Astrocyte (in vitro differentiated cells and primary cell): ENCODE measurements around the gene LMX1B. TPM values are rescaled to one million over a fixed set of nuclear protein-coding genes. Genes with fewer than 3 reads are reported as not detected.

Experiments used
- DNase-seq: peaks from one replicate; pipeline ENCODE4 v3.0.0-alpha.2; 2010; ENCODE audit warnings: low read depth
- FAIRE-seq: peaks from 2 replicates; lab custom pipeline; 2011; peaks lifted over from hg19 to GRCh38; lab: Jason Lieb, UNC
- H2AFZ ChIP-seq: 2 replicates; pipeline ENCODE4 v1.6.0; 2012; ENCODE audit warnings: low read depth, low read length, inconsistent platforms
- H3K27ac ChIP-seq: 2 replicates; pipeline ENCODE4 v1.5.1; 2011; ENCODE audit warnings: low read depth, low read length, inconsistent platforms
- H3K27me3 ChIP-seq: 2 replicates; pipeline ENCODE4 v1.6.0; 2011; ENCODE audit warnings: low read length, inconsistent platforms; ENCODE audit not compliant: insufficient read depth
- H3K36me3 ChIP-seq: 2 replicates; pipeline ENCODE4 v1.5.1; 2011; ENCODE audit warnings: low read length, inconsistent platforms; ENCODE audit not compliant: insufficient read depth
- H3K4me1 ChIP-seq: 2 replicates; pipeline ENCODE4 v1.5.1; 2011; ENCODE audit warnings: low read length, inconsistent platforms; ENCODE audit not compliant: insufficient read depth
- H3K4me2 ChIP-seq: 2 replicates; pipeline ENCODE4 v1.6.0; 2012; ENCODE audit warnings: low read length, inconsistent platforms
- H3K4me3 ChIP-seq: 2 replicates; pipeline ENCODE4 v1.5.1; 2011; ENCODE audit warnings: low read depth, mild to moderate bottlenecking, low read length, inconsistent platforms; ENCODE audit not compliant: insufficient read depth
- H3K79me2 ChIP-seq: 2 replicates; pipeline ENCODE4 v1.6.0; 2012; ENCODE audit warnings: mild to moderate bottlenecking, low read length, inconsistent platforms; ENCODE audit not compliant: insufficient read depth
- H3K9ac ChIP-seq: 2 replicates; pipeline ENCODE4 v1.6.0; 2012; ENCODE audit warnings: mild to moderate bottlenecking, low read length, inconsistent platforms
- H3K9me3 ChIP-seq: 2 replicates; pipeline ENCODE4 v1.5.1; 2012; ENCODE audit warnings: low read depth, mild to moderate bottlenecking, low read length, inconsistent platforms; ENCODE audit not compliant: insufficient read depth
- H4K20me1 ChIP-seq: 2 replicates; pipeline ENCODE4 v1.6.0; 2012; ENCODE audit warnings: low read length, inconsistent platforms; ENCODE audit not compliant: insufficient read depth
- H3K27ac Mint-ChIP-seq: one replicate; pipeline ENCODE4 v1.8.0; 2021; ENCODE audit warnings: mild to moderate bottlenecking, mixed read lengths; ENCODE audit not compliant: unreplicated experiment
- H3K27me3 Mint-ChIP-seq: one replicate; pipeline ENCODE4 v1.8.0; 2021; ENCODE audit warnings: low read depth, mixed read lengths; ENCODE audit not compliant: unreplicated experiment
- H3K36me3 Mint-ChIP-seq: one replicate; pipeline ENCODE4 v1.8.0; 2021; ENCODE audit warnings: low read depth, mixed read lengths; ENCODE audit not compliant: unreplicated experiment
- H3K4me1 Mint-ChIP-seq: one replicate; pipeline ENCODE4 v1.8.0; 2021; ENCODE audit warnings: low read depth, mixed read lengths; ENCODE audit not compliant: unreplicated experiment
- H3K4me3 Mint-ChIP-seq: one replicate; pipeline ENCODE4 v1.8.0; 2021; ENCODE audit warnings: mild to moderate bottlenecking, moderate library complexity, mixed read lengths; ENCODE audit not compliant: unreplicated experiment
- H3K9me3 Mint-ChIP-seq: one replicate; pipeline ENCODE4 v1.8.0; 2021; ENCODE audit warnings: mild to moderate bottlenecking, mixed read lengths; ENCODE audit not compliant: unreplicated experiment
- EZH2 ChIP-seq: IDR thresholded peaks from 2 replicates; pipeline ENCODE4 v1.6.1; 2012; ENCODE audit warnings: mild to moderate bottlenecking, low read length, inconsistent platforms; ENCODE audit not compliant: insufficient read depth
- total RNA-seq: library from RNA; stranded (reverse); gene quantifications from 2 replicates; pipeline ENCODE4 v1.2.1, GENCODE V29; 2021
- TF ChIP-seq, protein P1 (sequence below): IDR thresholded peaks from 2 replicates; pipeline ENCODE4 v1.5.1; 2011; ENCODE audit warnings: low read depth, mild to moderate bottlenecking, inconsistent platforms, low read length, moderate library complexity; ENCODE audit not compliant: insufficient read depth

Gene LMX1B
- total RNA-seq, 1 donor from 2014 or later: 0.45 TPM

DNA sequence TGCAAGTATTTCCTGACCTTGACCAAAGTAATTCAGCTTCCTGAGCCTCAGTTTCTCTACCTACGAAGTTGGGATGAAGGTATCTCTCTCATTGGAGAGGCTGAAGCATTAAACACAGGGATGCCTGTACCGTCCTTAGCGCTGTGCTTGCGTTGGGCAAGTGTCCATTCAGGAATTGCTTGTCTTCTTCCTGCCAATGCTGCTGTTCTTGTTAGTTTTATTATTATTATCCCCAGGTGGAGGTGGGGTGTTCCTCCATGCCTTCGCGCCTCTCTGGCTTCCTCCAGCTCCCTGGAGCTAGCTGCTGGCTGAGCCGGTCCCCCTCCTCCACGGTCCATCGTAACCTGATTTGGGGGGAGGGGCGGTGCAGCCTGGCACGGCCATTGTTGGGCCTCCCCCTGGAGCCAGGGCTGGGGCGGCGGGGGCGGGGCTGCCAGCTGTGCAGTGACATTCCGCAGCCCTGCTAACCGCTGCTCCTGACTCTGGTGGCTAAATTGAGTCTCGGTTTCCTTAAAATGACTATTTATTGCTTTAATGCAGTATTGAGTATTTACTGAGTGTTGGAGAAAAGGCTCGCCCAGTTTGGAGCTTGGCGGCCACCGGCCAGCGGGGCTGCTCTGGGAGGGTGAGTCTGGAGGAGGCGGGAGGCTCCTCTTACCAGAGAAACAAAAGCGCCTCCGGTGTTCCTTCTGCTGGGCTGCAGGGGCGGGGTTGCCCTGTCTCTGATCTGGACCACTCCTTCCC is 51.3 kb downstream of the LMX1B start:
- H3K36me3 Mint-ChIP-seq: no peaks in the 10 kb centered on the region
- peaks cover 27% of the 10 kb centered on the region for H3K27me3 ChIP-seq
- H3K9ac ChIP-seq: no peak overlapping the region
- H3K9me3 Mint-ChIP-seq: no peaks in the 10 kb centered on the region
- no peak overlapping the region for H3K27ac ChIP-seq
- H4K20me1 ChIP-seq: no peaks in the 10 kb centered on the region
- no peak overlapping the region for H2AFZ ChIP-seq
- peak overlapping the region; percentile 41 for H3K4me2 ChIP-seq
- H3K27me3 Mint-ChIP-seq: peaks cover 12% of the 10 kb centered on the region
- H3K79me2 ChIP-seq: no peaks in the 10 kb centered on the region
- TF ChIP-seq, protein P1, sequence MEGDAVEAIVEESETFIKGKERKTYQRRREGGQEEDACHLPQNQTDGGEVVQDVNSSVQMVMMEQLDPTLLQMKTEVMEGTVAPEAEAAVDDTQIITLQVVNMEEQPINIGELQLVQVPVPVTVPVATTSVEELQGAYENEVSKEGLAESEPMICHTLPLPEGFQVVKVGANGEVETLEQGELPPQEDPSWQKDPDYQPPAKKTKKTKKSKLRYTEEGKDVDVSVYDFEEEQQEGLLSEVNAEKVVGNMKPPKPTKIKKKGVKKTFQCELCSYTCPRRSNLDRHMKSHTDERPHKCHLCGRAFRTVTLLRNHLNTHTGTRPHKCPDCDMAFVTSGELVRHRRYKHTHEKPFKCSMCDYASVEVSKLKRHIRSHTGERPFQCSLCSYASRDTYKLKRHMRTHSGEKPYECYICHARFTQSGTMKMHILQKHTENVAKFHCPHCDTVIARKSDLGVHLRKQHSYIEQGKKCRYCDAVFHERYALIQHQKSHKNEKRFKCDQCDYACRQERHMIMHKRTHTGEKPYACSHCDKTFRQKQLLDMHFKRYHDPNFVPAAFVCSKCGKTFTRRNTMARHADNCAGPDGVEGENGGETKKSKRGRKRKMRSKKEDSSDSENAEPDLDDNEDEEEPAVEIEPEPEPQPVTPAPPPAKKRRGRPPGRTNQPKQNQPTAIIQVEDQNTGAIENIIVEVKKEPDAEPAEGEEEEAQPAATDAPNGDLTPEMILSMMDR: no peak
- TF ChIP-seq EZH2: no peak
- H3K4me3 Mint-ChIP-seq: no peak overlapping the region
- H3K4me3 ChIP-seq: no peak overlapping the region
- peaks cover 10% of the 10 kb centered on the region for H3K4me1 Mint-ChIP-seq
- H3K4me1 ChIP-seq: no peaks in the 10 kb centered on the region
- no peak for FAIRE-seq
- H3K36me3 ChIP-seq: no peaks in the 10 kb centered on the region
- H3K27ac Mint-ChIP-seq: peak overlapping the region; percentile 41
- no peak for DNase-seq
- no peaks in the 10 kb centered on the region for H3K9me3 ChIP-seq

DNA sequence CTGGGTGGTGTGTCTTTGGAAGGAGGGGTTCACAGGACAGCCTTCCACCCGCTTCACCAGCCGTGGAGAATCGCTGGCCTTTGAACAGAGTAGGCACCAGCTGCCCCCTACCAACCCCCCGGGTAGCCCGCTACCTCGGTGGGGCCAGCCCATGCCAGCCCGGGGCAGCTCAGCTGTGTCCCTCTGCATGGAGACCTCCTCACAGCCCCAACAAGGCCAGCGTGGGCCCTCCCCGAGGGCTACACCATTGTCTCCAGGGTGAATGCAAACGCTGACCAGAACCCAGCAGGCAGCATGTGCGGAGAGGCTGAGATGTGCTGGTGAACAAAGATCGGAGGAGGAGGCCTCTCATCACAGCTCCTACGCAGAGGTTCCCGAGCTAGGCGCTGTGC is 51.9 kb downstream of the LMX1B start:
- H3K4me1 ChIP-seq: no peaks in the 10 kb centered on the region
- H3K27ac ChIP-seq: no peak overlapping the region
- DNase-seq (no peak), FAIRE-seq (no peak)
- TF ChIP-seq, protein P1: no peak
- TF ChIP-seq EZH2: no peak
- Mint-ChIP-seq H3K36me3 (no peaks in the 10 kb centered on the region), H3K4me1 (peaks cover 10% of the 10 kb centered on the region), H3K9me3 (no peaks in the 10 kb centered on the region), H3K27ac (no peak overlapping the region), H3K27me3 (peaks cover 12% of the 10 kb centered on the region), H3K4me3 (no peak overlapping the region)
- H3K4me2 ChIP-seq: no peak overlapping the region
- no peak overlapping the region for H3K4me3 ChIP-seq
- no peak overlapping the region for H3K9ac ChIP-seq
- no peaks in the 10 kb centered on the region for H3K79me2 ChIP-seq
- peaks cover 33% of the 10 kb centered on the region for H3K27me3 ChIP-seq
- H2AFZ ChIP-seq: no peak overlapping the region
- no peaks in the 10 kb centered on the region for H4K20me1 ChIP-seq
- H3K9me3 ChIP-seq: no peaks in the 10 kb centered on the region
- H3K36me3 ChIP-seq: no peaks in the 10 kb centered on the region

DNA sequence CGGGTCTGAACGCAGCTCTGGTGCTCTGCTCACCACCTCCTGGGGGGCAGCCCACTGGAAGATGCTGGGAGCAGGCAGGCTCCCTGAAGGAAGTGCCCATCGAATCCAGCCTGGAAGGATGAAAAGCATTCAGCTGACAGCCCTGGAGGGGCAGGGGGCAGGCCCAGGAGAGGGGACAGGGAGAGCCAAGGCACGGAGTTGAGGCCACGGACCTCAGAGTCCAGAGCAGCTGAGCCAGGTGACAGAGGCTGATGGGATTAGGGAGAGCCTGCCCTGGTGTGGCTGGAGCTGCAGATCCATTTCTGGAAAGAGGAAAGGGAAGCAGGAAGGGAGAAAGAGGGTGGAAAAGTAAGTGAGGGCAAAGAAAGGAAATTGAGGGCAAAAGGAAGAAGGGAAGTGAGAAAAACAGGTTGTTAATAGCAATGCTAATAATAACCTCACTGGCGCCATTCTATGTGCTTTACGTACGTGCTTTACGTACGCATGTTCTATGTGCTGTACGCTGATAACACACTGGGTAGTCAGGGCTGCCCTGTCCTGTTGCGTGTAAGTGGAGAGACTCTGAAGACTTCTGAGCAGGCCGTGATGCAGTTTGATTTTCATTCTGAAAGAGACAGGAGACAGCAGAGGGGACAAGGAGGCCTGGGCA is 52.6 kb downstream of the LMX1B start:
- peaks cover 10% of the 10 kb centered on the region for H3K4me1 Mint-ChIP-seq
- Histone ChIP-seq H3K4me2 (no peak overlapping the region), H3K79me2 (no peaks in the 10 kb centered on the region), H3K27me3 (peaks cover 34% of the 10 kb centered on the region), H3K9ac (no peak overlapping the region), H3K36me3 (no peaks in the 10 kb centered on the region), H3K4me1 (no peaks in the 10 kb centered on the region), H2AFZ (no peak overlapping the region), H4K20me1 (no peaks in the 10 kb centered on the region), H3K4me3 (no peak overlapping the region), H3K9me3 (no peaks in the 10 kb centered on the region), H3K27ac (no peak overlapping the region)
- peaks cover 14% of the 10 kb centered on the region for H3K27me3 Mint-ChIP-seq
- no peak overlapping the region for H3K27ac Mint-ChIP-seq
- no peak overlapping the region for H3K4me3 Mint-ChIP-seq
- H3K36me3 Mint-ChIP-seq: no peaks in the 10 kb centered on the region
- TF ChIP-seq, protein P1: no peak
- no peak for TF ChIP-seq EZH2
- FAIRE-seq (no peak), DNase-seq (no peak)
- H3K9me3 Mint-ChIP-seq: no peaks in the 10 kb centered on the region
